Endothelial cell of umbilical vein (primary cell): Measurements from ENCODE around the gene SLC25A21. TPM values are rescaled to one million over a fixed set of nuclear protein-coding genes. Genes with fewer than 3 reads are reported as not detected.

Experiments used
- BruUV-seq: library from RNA; stranded (reverse); fragments of 400-500 nt; replicated peaks from 2 replicates; lab custom pipeline; 2021; lab: Mats Ljungman, UMichigan
- CTCF ChIA-PET: fragments of 300-600, 350-600 bp; sonication (Branson Sonifier 250); formaldehyde crosslinking; loops from one replicate; lab custom pipeline; 2021; ENCODE audit warnings: antibody characterized with exemption, inconsistent platforms; lab: Charles Lee
- POLR2A ChIA-PET: fragments of 300-600, 350-600 bp; sonication (Branson Sonifier 250); formaldehyde crosslinking; loops from one replicate; lab custom pipeline; 2021; ENCODE audit warnings: antibody characterized with exemption, inconsistent platforms; lab: Charles Lee
- DNase-seq: peaks from one replicate; pipeline ENCODE4 v3.0.0-alpha.2; 2011; ENCODE audit warnings: low read depth, low spot score
- FAIRE-seq: peaks from 2 replicates; lab custom pipeline; 2011; peaks lifted over from hg19 to GRCh38; lab: Jason Lieb, UNC
- H2AFZ ChIP-seq: 2 replicates; pipeline ENCODE4 v1.6.0; 2012; ENCODE audit warnings: low read depth, low read length, control low read depth, inconsistent platforms
- H3K27ac ChIP-seq: 2 replicates; pipeline ENCODE4 v1.5.1; 2011; ENCODE audit warnings: low read depth, mild to moderate bottlenecking, control low read depth, low read length, moderate library complexity; ENCODE audit not compliant: insufficient read depth
- H3K27me3 ChIP-seq, 2 experiments: 2 replicates each; pipeline versions ENCODE4 v1.6.0 to v1.6.1; 2011; ENCODE audit warnings: low read length in 2 of 2, mixed read lengths in 1 of 2; ENCODE audit not compliant: control insufficient read depth in 2 of 2, insufficient read depth in 2 of 2
- H3K36me3 ChIP-seq, 2 experiments: 2 replicates in 1 of 2; 3 replicates in 1 of 2; pipeline ENCODE4 v1.5.1; 2011; ENCODE audit warnings: low read length in 2 of 2, mild to moderate bottlenecking in 1 of 2, moderate library complexity in 1 of 2; ENCODE audit not compliant: control insufficient read depth in 2 of 2, insufficient read depth in 2 of 2; ENCODE audit errors: extremely low read depth in 1 of 2
- H3K4me1 ChIP-seq: 3 replicates; pipeline ENCODE4 v1.5.1; 2011; ENCODE audit warnings: mild to moderate bottlenecking, low read length; ENCODE audit not compliant: control insufficient read depth, insufficient read depth; ENCODE audit errors: extremely low read depth
- H3K4me2 ChIP-seq: 2 replicates; pipeline ENCODE4 v1.6.1; 2011; ENCODE audit warnings: low read length, control low read depth, mixed read lengths; ENCODE audit not compliant: insufficient read depth
- H3K4me3 ChIP-seq, 3 experiments: fragments of 200-600 bp in 1 of 3; sonication (generic), shearing (Covaris generic) in 1 of 3; replicated peaks in 1 of 3; 2 replicates each; pipeline ENCODE4 v1.5.1; 2011 to 2016; ENCODE audit warnings: control low read depth in 3 of 3, low read length in 3 of 3, mild to moderate bottlenecking in 2 of 3, inconsistent platforms in 1 of 3, low read depth in 1 of 3, moderate library complexity in 1 of 3; ENCODE audit not compliant: insufficient read depth in 1 of 3
- H3K79me2 ChIP-seq: 2 replicates; pipeline ENCODE4 v1.6.0; 2012; ENCODE audit warnings: low read length, inconsistent platforms; ENCODE audit not compliant: control insufficient read depth, insufficient read depth
- H3K9ac ChIP-seq: replicated peaks from 2 replicates; pipeline ENCODE3; 2011; ENCODE audit warnings: low read length, control low read depth; ENCODE audit not compliant: insufficient read depth; ENCODE audit errors: extremely low read depth
- H3K9me1 ChIP-seq: replicated peaks from 3 replicates; pipeline ENCODE4 v1.6.0; 2011; ENCODE audit warnings: mild to moderate bottlenecking, low read length; ENCODE audit not compliant: control insufficient read depth, insufficient read depth; ENCODE audit errors: extremely low read depth
- H3K9me3 ChIP-seq: replicated peaks from 2 replicates; pipeline ENCODE4 v1.5.1; 2012; ENCODE audit warnings: low read length, inconsistent platforms; ENCODE audit not compliant: control insufficient read depth, insufficient read depth
- H4K20me1 ChIP-seq: replicated peaks from 2 replicates; pipeline ENCODE3; 2011; ENCODE audit warnings: mild to moderate bottlenecking, low read length; ENCODE audit not compliant: control insufficient read depth, insufficient read depth; ENCODE audit errors: extremely low read depth
- EZH2 ChIP-seq: IDR thresholded peaks from 2 replicates; pipeline ENCODE4 v1.6.1; 2012; ENCODE audit warnings: borderline replicate concordance, low read depth, mild to moderate bottlenecking, moderate library complexity, low read length, inconsistent platforms; ENCODE audit not compliant: severe bottlenecking
- GATA2 ChIP-seq: IDR thresholded peaks from 2 replicates; pipeline ENCODE4 v1.7.0; 2011; ENCODE audit warnings: low read depth, mild to moderate bottlenecking, moderate library complexity, mixed read lengths, low read length; ENCODE audit not compliant: insufficient read length, insufficient read depth
- JUN ChIP-seq: IDR thresholded peaks from 2 replicates; pipeline ENCODE4 v1.6.1; 2011; ENCODE audit warnings: borderline replicate concordance, low read depth; ENCODE audit not compliant: insufficient read length, insufficient read depth
- MYC ChIP-seq: IDR thresholded peaks from one replicate; pipeline ENCODE4 v1.6.1; 2011; ENCODE audit warnings: mild to moderate bottlenecking, low read depth, low read length
- POLR2A ChIP-seq: IDR thresholded peaks from 2 replicates; pipeline ENCODE4 v1.6.1; 2012; ENCODE audit warnings: low read depth, mild to moderate bottlenecking, control low read depth, low read length
- POLR2AphosphoS5 ChIP-seq: IDR thresholded peaks from 2 replicates; pipeline ENCODE4 v1.6.1; 2012; ENCODE audit warnings: low read depth, mild to moderate bottlenecking, control low read depth, low read length, moderate library complexity; ENCODE audit not compliant: insufficient read depth
- dilution Hi-C: fragments of 300-500 bp; cut with MboI; formaldehyde crosslinking; loops from one replicate; pipeline ENCODE4 v1.15.0; 2019; ENCODE audit warnings: low sequenced_read_pairs; ENCODE audit not compliant: extremely low pct_ligation_motif_present
- intact Hi-C: fragments of 100-400 bp; cut with micrococcal nuclease; formaldehyde crosslinking; loops from one replicate; pipeline ENCODE4 v1.10.0; 2022
- polyA plus RNA-seq, 4 experiments: library from polyadenylated mRNA; depleted of rRNA in 3 of 4; stranded (reverse) in 3 of 4; unstranded in 1 of 4; fragments of >200 nt; gene quantifications; 2 replicates each; pipeline versions ENCODE4 v1.2.1 to v1.2.3, GENCODE V29; 2011 to 2012; ENCODE audit warnings: missing spikeins in 1 of 4
- total RNA-seq: library from RNA; stranded (reverse); gene quantifications from 2 replicates; pipeline ENCODE4 v1.2.3, GENCODE V29; 2021
- TF ChIP-seq, protein P1 (sequence below): IDR thresholded peaks from 2 replicates; pipeline ENCODE4 v1.6.1; 2011; ENCODE audit not compliant: insufficient read depth, insufficient read length
- TF ChIP-seq, protein P2 (sequence below), 2 donors: IDR thresholded peaks; 1 replicate in 1 of 2; 2 replicates in 1 of 2; pipeline ENCODE4 v1.5.1; 2011; ENCODE audit warnings: low read length in 2 of 2, mild to moderate bottlenecking in 2 of 2, moderate library complexity in 2 of 2, control low read depth in 1 of 2, inconsistent platforms in 1 of 2, low read depth in 1 of 2; ENCODE audit not compliant: insufficient read depth in 1 of 2; ENCODE audit errors: extremely low read depth in 1 of 2

The SLC25A21 gene
- total and polyA plus RNA-seq, 2 donors (not counting 3 experiments of a cell fraction or from before 2014, with no cell fraction given) = 0.98 to 1.4 TPM

DNA sequence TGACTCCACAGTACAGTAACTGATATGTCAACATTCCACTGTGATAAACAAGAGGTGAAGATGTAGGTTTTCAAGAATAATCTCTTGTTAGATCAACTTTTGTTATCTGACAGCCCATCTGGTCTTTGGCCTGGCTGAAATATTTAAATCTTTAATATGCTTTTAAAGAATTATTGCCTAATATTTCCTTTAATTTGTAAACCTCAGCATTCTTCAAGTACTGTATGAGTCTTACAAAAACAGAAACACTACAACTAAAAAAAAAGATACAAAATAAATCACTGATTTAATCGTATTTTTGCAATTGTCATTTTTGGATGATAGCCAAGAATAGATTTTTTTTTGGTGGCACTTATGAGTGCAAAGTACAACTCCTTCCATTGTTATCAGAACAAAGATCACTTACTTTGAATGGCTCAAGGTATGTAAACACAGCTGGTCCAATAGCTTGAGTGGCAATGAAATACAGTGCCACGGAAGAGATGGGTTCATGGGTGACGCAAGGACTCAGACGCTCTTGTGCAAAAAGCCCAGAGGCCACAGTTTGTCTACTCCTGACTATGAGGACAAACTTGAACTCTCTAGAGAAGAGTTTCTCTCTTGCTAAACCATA, 401.3 kb downstream of the SLC25A21 start:
- ChIA-PET POLR2A (no interaction called here), CTCF (interaction anchor here (1.2 kb wide), 1 partner anchor 15 kb away, joined by 4 read pairs; no protein-coding TSS in a partner anchor)
- FAIRE-seq (peak; percentile 50), DNase-seq (peak; percentile 36)
- Histone ChIP-seq H3K36me3 (no peaks in the 10 kb centered on the region), H3K27me3 (no peaks in the 10 kb centered on the region), H3K27ac (no peak overlapping the region), H3K4me2 (no peak overlapping the region), H3K9me3 (no peaks in the 10 kb centered on the region), H3K9ac (no peak overlapping the region), H4K20me1 (no peaks in the 10 kb centered on the region), H2AFZ (no peak overlapping the region), H3K4me3 (no peak overlapping the region), H3K79me2 (no peaks in the 10 kb centered on the region), H3K4me1 (no peaks in the 10 kb centered on the region), H3K9me1 (no peaks in the 10 kb centered on the region)
- no TSS peak for BruUV-seq
- dilution Hi-C loops = no loop called here
- intact Hi-C loops = no loop called here
- TF ChIP-seq JUN (no peak), EZH2 (no peak), GATA2 (no peak), POLR2A (no peak), MYC (no peak), POLR2AphosphoS5 (no peak)
- TF ChIP-seq, protein P1, sequence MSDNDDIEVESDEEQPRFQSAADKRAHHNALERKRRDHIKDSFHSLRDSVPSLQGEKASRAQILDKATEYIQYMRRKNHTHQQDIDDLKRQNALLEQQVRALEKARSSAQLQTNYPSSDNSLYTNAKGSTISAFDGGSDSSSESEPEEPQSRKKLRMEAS = no peak
- TF ChIP-seq, protein P2, sequence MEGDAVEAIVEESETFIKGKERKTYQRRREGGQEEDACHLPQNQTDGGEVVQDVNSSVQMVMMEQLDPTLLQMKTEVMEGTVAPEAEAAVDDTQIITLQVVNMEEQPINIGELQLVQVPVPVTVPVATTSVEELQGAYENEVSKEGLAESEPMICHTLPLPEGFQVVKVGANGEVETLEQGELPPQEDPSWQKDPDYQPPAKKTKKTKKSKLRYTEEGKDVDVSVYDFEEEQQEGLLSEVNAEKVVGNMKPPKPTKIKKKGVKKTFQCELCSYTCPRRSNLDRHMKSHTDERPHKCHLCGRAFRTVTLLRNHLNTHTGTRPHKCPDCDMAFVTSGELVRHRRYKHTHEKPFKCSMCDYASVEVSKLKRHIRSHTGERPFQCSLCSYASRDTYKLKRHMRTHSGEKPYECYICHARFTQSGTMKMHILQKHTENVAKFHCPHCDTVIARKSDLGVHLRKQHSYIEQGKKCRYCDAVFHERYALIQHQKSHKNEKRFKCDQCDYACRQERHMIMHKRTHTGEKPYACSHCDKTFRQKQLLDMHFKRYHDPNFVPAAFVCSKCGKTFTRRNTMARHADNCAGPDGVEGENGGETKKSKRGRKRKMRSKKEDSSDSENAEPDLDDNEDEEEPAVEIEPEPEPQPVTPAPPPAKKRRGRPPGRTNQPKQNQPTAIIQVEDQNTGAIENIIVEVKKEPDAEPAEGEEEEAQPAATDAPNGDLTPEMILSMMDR (IDR thresholded peaks at IDR 0.05; ENCODE audit: extremely low read depth in 1 of 2, insufficient read depth in 1 of 2, low read depth in 1 of 2, low read length in 2 of 2) = no peak
